ENCODE results near the gene OR1F1. TPM values are rescaled to one million over a fixed set of nuclear protein-coding genes. Genes with fewer than 3 reads are reported as not detected.

Gene OR1F1
- total and polyA plus RNA-seq, 2 experiments from 2014 or later: 0.38 TPM; not detected in 1

GRCh38 chr16:3147757-3148104 is 40.3 kb upstream of the OR1F1 start:
- H3K27ac ChIP-seq (ENCODE audit: low read depth): no peak overlapping the region

DNA sequence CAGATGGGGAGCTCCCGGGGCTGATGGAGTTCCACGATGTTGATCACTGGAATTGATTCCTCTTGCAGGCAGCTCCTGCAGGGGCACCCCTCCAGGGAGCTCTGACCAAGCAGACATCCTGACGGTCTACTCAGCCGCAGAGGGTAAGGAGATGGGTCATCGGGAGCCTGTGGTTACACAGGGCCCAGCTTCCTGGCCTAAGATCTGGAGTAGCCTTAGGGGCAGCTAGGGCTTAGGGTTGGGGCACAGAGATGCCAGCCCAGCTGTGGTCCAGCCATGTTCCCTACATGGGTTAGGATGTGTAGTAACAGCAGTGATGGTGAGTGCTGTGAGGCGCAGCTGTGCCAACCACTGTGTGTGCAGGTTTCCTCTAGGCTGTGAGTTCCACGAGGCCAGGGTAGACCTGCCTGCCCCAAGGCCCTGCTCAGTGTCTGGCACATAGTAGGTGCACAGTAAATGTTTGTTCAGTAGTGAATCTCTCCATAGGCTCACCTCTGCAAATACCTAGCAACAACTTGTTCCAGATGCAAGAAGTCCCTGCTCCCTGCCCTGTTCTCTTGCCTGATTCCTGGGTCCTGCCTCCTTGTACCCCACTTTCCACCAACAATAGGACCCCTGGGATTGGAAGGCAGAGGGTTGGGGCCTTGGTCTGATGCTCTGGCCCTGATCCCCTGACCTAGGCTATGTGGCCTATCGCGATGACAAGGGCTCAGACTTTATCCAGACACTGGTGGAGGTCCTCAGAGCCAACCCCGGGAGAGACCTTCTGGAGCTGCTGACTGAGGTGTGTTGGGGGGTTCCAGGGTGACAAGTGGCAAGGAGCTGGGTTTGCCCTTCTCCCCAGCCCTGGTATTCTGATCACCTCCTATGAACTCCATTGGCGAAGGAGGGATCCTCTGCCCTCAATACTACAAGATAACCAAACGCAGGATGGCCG is 39.5 kb upstream of the OR1F1 start:
- peaks cover 5% of the 10 kb centered on the region; the same call in 2 of the 3 replicates for H3K36me3 Mint-ChIP-seq (ENCODE audit: low read depth)
- DNase-seq (ENCODE audit: low spot score): no peak
- no peaks in the 10 kb centered on the region for H4K20me1 ChIP-seq (replicated peaks; ENCODE audit: insufficient read depth)
- H3K4me3 ChIP-seq: peak overlapping the region; percentile 96; the same call in 1 of the 2 replicates
- no peak overlapping the region for H3K27ac ChIP-seq (ENCODE audit: low read depth)
- H3K27me3 ChIP-seq (ENCODE audit: insufficient read depth): peaks cover 16% of the 10 kb centered on the region
- H3K9me2 ChIP-seq (ENCODE audit: insufficient read depth): no peaks in the 10 kb centered on the region
- peaks cover 34% of the 10 kb centered on the region for H3K27me3 Mint-ChIP-seq (ENCODE audit: insufficient read depth, low read depth, poor library complexity)
- peaks cover 27% of the 10 kb centered on the region for H3F3A ChIP-seq (replicated peaks; ENCODE audit: low read depth)
- H3K27ac Mint-ChIP-seq: no peak overlapping the region
- H3K36me3 ChIP-seq (ENCODE audit: insufficient read depth): no peaks in the 10 kb centered on the region
- no peaks in the 10 kb centered on the region for H3K79me2 ChIP-seq (replicated peaks; ENCODE audit: insufficient read depth)
- no peak for ATAC-seq
- H2AFZ ChIP-seq: no peak overlapping the region
- peak overlapping the region; percentile 88 for H3K4me3 Mint-ChIP-seq
- H3K4me1 Mint-ChIP-seq: peaks cover 10% of the 10 kb centered on the region
- TF ChIP-seq CREB1 (CRISPR knock-in tag; IDR thresholded peaks at IDR 0.05; ENCODE audit: low read depth) (no peak), CTCF (conservative IDR thresholded peaks at IDR 0.05; ENCODE audit: low read depth in 2 of 2) (no peak), JUNB (IDR thresholded peaks at IDR 0.05; ENCODE audit: unreplicated experiment) (no peak), EZH2 (IDR thresholded peaks at IDR 0.05; ENCODE audit: low read depth, unreplicated experiment) (no peak), STAT1 (IDR thresholded peaks at IDR 0.05; ENCODE audit: unreplicated experiment) (no peak)
- peak overlapping the region; percentile 99; the same call in 1 of the 2 replicates for H3K4me2 ChIP-seq
- H3K9me3 Mint-ChIP-seq: peaks cover 10% of the 10 kb centered on the region
- H3K4me1 ChIP-seq (ENCODE audit: insufficient read depth): peaks cover 5% of the 10 kb centered on the region; the same call in 1 of the 2 replicates

More at GRCh38 chr16:3147757-3148104, 40.3 kb upstream of the OR1F1 start:
- no peak overlapping the region for H3K27ac Mint-ChIP-seq
- no peaks in the 10 kb centered on the region for H4K20me1 ChIP-seq (replicated peaks; ENCODE audit: insufficient read depth)
- H3K4me1 Mint-ChIP-seq: peaks cover 10% of the 10 kb centered on the region
- peaks cover 16% of the 10 kb centered on the region for H3K27me3 ChIP-seq (ENCODE audit: insufficient read depth)
- no peaks in the 10 kb centered on the region for H3K36me3 ChIP-seq (ENCODE audit: insufficient read depth)
- no peak overlapping the region for H2AFZ ChIP-seq
- no peak overlapping the region for H3K4me3 ChIP-seq
- peaks cover 9% of the 10 kb centered on the region for H3K9me3 Mint-ChIP-seq
- ATAC-seq (no peak), DNase-seq (ENCODE audit: low spot score) (no peak)
- peaks cover 27% of the 10 kb centered on the region for H3F3A ChIP-seq (replicated peaks; ENCODE audit: low read depth)
- TF ChIP-seq EZH2phosphoT487 (IDR thresholded peaks at IDR 0.05; ENCODE audit: unreplicated experiment): no peak
- TF ChIP-seq CREB1 (CRISPR knock-in tag; IDR thresholded peaks at IDR 0.05; ENCODE audit: low read depth): no peak
- TF ChIP-seq ZNF114 (CRISPR knock-in tag; IDR thresholded peaks at IDR 0.05): no peak
- no peak for TF ChIP-seq ZNF331 (CRISPR knock-in tag; IDR thresholded peaks at IDR 0.05; ENCODE audit: low read depth)
- no peak for TF ChIP-seq JUNB (IDR thresholded peaks at IDR 0.05; ENCODE audit: unreplicated experiment)
- TF ChIP-seq STAT1 (IDR thresholded peaks at IDR 0.05; ENCODE audit: unreplicated experiment): no peak
- TF ChIP-seq EZH2 (IDR thresholded peaks at IDR 0.05; ENCODE audit: low read depth, unreplicated experiment): no peak
- no peak for TF ChIP-seq POLR2AphosphoS5 (IDR thresholded peaks at IDR 0.05; ENCODE audit: low read depth)
- H3K4me2 ChIP-seq: no peak overlapping the region
- H3K4me3 Mint-ChIP-seq: no peak overlapping the region
- H3K9me2 ChIP-seq (ENCODE audit: insufficient read depth): no peaks in the 10 kb centered on the region
- H3K79me2 ChIP-seq (replicated peaks; ENCODE audit: insufficient read depth): no peaks in the 10 kb centered on the region
- H3K4me1 ChIP-seq (ENCODE audit: insufficient read depth): peaks cover 5% of the 10 kb centered on the region; the same call in 1 of the 2 replicates
- H3K27me3 Mint-ChIP-seq (ENCODE audit: insufficient read depth, low read depth, poor library complexity): peaks cover 32% of the 10 kb centered on the region
- peaks cover 5% of the 10 kb centered on the region; the same call in 2 of the 3 replicates for H3K36me3 Mint-ChIP-seq (ENCODE audit: low read depth)
